DMS114 treated with DMSO at 0.1 percent for 48 hours (cell line): ENCODE measurements around the gene PYGM.

ENCODE experiments used
- DNase-seq: peaks from one replicate; lab custom pipeline; 2025; ENCODE audit not compliant: unreplicated experiment; lab: John Stamatoyannopoulos, UW

The PYGM gene

DNA sequence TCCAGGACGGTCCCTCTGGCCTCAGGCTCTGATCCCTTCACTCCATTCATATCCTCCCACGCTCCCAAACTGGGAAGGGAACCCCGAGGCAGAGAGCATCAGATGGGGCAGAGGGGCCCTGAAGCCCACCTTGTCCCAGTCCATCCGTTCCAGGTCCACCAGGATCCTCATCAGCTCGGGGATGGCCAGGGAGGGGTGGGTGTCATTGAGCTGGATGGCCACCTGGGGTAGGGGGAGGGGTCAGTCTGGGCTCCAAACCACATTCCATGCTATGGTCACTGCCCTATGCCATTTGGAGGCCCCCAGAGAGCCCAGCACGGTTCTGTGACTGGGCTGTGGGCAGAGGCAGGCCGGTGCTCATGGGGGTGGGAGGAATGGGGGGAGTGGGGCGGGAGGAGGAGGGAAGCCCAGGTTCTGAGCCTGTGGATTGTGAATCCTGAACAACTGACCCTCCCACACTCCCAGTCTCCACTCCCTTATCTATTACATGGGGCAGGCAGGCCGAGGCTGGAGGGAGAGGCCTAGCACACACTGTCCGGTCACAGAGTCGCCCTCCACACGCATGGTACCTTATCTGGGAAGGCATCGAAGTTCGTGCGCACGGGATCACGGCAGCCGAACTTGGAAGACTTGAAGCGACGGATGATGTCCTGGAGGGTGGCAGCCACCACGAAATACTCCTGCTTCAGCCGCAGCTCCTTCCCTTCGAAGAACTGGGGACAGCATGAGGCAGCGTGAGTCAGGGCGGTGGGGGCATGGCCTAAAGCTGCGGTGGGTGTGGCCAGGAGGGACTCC is 5.5 kb downstream of the PYGM start:
- DNase-seq: no peak

DNA sequence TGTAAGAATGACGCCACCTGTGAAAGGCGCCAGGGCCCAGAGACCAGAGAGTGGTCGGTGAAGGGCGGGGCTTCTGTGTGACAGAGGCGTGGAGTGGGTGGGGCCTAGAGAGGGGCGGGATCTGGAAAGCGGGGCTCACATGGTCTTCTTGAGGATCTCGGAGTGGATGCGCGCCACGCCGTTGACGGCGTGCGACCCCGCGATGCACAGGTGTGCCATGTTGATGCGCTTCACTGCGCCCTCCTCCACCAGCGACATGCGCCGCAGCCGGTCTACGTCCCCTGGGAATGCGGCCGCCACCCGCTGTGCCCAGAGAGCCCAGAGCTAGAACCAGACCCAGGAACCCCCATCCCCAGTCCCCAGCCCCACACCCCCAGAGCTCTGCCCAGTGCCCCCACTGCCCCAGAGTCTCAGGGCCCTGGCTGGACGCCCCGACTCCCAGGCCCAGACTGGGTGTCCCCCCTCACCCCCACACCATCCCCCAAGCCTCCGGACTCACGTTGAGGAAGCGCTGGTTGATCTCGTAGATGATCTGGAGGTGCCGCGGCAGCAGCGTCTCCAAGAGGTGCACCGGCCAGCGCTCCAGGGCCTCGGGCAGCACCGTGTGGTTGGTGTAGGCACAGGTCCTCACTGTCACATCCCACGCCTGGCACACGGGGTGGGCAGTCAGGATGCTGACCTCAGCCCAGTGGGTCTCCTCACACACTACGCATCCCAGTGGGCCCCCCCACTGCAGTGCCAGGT is 6.2 kb downstream of the PYGM start:
- DNase-seq: no peak

DNA sequence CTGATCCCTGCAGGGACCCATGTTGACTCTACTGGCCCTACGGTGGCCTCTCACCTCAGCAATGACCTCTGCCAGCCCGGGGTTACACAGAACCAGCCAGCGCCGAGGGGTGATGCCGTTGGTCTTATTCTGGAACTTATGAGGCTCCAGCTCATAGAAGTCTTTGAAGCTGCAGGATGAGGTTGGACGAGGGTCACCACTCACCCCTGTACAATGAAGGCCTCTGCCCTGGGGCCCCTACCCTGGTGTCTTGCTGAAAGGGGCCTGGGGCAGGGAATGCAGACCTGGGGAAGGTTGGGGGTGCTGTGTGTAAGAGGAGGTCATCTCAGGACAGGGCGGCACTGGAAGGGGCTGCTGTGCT is 6.8 kb downstream of the PYGM start:
- no peak for DNase-seq

DNA sequence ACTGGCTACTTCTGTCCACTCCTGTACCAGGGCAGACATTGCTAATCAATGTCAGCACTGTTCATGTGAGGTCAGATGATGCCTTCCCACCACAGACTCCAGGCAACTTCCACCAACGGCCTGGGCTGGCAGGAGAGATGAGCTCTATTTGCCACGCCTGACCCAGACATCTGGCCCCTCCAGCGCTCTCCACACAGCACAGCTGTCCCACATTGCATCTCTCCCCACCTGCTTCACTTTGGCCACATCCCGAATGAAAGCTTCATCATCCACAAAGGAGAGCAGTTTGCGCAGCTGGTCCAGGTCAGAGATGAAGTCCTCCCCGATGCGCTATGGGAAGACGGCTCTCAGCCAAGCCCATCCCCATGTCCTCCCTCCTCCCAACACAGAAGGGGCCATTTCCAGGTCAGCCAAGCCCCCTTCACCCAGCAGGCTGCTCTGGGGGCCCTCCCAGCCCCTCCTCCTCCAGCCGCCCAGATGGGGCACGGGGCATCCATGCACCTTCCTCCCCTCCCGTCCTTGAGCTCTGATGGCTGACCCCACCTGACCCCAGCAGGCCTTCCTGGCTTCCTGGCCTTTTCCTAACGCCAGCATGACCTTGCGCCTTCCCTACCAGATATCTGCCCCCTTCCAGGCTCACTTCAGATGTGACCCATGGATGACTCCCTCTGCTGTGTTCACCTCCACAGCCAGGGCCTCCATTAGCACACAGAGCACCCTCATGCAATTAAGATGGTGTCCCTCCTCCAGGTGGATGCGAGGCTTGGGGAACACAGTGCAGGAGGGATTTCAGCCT is 7.4 kb downstream of the PYGM start:
- no peak for DNase-seq

DNA sequence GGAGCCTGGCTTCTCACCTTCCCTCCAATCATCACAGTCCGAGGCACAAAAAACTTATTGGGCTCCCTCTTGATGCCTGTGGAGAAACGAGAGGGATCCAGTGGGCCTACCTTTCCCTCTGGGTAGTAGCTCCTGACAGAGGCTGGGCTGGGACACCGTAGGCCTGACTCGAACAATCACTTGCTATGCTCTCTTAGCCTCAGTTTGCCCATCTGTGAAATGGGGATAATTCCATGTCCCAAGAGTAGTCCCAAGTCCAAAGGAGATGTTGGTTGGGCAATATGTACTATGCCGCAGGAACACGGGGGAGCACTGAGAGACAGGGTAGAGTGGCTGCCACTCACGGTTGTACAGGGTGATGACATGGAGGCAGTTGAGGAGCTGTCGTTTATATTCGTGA is 8.2 kb downstream of the PYGM start:
- no peak for DNase-seq

DNA sequence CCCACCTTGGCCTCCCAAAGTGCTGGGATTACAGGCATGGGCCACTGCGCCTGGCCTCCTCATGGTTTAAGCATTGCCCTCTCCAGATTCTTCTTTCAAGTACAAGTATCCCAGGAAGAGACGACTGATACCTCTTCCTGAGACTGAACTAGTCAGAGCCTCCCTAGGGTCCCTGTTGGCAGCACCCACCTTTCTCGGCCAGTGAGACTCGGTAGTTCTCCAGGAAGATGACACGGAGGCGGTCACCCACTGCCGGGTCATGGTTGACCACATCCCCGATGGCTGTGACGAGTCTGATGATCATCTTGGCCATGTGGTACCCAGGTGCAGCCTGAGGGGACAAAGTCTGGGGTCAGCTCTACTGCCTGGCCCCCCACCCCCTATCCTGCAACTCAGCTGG is 8.6 kb downstream of the PYGM start:
- no peak for DNase-seq

DNA sequence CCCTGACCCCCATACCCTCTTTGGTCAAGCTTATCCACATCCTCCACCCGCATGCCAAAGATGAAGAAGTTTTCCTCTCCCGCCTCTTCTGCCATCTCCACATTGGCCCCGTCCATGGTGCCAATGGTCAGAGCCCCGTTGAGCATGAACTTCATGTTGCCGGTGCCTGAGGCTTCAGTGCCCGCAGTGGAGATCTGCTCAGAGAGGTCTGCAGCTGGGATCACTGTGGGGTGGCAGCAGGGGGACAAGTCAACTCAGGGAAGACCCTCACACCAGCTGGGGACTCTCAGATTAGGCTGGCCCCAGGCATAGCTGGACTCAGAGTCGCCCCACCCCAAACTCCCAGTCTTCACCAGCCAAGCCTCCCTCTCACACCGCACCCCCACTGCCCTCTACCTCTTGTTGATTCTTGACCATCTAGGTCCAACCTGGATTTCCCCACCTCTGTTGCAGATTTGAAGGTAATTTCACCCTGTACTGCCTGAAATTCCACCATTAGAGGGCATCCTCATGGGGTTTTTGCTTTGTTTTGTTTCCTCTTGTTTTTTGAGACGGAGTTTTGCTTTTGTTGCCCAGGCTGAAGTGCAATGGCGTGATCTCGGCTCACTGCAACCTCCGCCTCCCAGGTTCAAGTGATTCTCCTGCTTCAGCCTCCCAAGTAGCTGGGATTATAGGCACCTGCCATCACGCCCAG is 9.3 kb downstream of the PYGM start:
- no peak for DNase-seq

DNA sequence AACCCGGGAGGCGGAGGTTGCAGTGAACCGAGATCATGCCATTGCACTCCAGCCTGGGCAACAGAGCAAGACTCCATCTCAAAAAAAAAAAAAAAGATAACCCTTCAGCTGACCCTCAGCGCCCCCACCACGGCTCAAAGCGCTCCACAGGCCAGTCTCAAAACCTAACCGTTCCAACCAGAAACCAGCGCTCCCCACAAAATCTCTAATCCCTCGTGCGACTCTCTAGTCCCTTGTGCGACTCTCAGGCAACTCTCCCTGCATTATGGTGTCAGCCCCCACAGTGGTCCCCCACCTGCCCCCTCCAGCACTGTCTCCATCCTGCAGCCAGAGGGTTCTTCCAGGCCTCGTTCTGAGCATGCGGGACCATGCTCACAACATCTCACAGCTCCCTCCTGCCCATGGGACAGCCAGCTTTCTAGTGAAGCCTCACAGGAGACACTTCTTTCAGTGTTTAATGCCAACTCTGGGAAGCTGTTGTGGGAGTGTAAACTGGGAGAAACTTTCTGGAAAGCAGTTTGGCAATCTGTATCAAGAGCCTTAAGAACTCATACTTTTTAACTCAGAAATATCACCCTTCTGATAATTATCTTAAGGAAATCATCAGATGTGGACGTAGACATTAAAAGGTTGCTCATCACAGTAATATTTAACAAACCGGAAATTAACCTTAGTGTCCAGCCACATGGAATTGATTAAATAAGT is 11.7 kb downstream of the PYGM start:
- DNase-seq: no peak

DNA sequence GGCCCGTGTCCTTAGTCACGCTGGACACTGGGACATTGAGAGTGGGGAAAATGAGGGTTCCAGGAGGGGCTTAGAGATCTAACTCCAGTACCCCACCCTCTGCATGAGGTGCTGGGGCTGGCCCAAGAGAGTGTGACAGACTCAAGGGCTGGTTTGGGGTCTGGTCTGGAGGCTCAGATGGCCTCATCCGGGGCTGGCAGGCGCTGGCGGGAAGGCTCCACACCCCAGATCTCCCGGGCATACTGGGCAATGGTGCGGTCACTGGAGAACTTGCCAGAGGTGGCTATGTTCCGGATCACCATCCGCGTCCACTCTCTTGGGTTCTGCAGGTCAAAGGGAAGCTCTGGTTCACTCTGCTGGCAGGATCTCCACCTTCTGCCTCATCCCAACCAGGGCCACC is 13.3 kb downstream of the PYGM start:
- no peak for DNase-seq

DNA sequence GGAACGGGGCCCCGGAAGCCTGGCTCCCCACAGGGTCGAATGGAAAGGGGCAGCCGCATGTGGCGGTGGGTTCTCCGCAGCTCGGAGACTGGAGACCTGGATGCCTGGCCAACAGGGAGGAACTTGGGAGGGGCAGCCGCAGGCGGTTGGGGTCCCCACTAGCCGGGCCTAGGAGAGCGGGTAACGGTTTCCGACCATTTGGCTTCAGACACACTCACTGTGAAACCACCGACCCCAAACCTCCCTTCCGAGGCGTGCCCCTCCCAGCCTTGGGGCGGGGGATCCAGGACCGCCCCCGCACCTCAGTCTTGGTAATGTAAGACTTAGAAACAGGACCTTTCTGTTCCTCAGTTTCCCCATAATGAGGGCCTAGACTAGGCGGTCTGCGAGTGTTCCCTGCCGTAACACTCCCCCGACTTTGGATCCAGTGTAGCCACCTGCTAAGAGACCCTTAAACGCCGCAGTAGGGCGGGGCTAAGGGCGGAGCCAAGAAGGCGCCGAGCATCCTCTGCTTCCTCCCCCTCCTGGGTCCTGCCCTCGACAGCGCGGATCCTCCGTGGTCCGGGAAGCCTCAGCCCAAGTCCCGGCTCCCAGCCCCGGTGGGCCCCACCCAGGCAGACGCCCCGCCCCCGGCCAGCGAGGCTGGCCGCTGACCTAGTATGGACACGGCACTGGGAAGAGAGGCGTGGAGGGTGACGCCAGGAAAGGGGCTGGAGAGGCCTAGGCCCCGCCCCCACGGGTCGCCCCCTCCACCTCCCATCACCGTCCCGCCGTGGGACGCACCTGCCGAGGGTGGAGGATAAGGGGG is 14.0 kb downstream of the PYGM start:
- DNase-seq: peak; percentile 54

DNA sequence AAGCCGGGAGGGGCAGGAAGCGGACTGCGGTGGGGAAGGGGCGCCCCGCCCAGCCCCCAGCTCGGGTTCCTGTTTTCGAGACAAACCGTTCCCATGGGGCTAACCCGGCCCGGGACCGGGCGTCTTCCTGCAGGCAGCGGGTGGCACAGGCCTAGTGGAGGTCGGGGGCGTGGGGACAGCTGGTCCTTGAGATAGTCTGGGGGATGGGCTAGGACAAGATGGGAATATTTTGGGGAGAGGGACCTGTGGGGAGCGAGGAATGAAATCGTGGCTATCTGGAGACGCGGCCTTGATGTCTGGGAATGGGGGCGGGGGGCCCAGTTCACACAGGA is 14.6 kb downstream of the PYGM start:
- no peak for DNase-seq

DNA sequence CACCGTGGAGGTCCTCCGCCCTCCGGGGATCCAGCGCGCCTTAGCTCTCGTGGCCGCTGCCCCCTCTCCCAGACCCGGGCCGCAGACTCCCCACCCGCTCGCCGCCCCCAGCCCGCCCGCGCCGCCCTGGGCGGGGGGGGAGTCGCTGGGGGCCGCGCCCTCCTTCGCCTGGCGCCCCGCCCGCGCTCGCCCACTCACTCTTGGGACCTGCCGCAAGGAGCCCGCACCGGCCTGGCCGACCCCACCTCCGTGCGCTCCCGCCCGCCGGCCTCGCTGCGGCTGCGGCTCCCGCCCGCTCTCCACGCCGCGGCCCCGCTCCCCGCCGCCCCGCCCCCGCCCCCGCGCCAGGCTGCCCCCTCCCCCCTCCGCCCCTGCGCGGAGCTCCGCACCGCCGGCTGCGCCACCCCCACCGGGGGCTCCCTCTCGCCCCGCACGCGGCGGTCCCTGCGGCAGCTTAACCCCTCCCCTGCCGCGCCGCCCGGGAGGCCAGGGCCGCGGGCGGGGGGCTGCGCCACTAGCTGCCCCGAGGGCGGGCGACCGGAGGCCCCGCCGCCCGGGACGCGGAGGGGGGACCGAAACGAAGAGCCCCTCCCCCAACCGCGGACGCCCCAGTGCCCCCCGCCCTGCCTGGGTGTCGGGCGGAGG is 15.1 kb downstream of the PYGM start:
- DNase-seq: no peak

DNA sequence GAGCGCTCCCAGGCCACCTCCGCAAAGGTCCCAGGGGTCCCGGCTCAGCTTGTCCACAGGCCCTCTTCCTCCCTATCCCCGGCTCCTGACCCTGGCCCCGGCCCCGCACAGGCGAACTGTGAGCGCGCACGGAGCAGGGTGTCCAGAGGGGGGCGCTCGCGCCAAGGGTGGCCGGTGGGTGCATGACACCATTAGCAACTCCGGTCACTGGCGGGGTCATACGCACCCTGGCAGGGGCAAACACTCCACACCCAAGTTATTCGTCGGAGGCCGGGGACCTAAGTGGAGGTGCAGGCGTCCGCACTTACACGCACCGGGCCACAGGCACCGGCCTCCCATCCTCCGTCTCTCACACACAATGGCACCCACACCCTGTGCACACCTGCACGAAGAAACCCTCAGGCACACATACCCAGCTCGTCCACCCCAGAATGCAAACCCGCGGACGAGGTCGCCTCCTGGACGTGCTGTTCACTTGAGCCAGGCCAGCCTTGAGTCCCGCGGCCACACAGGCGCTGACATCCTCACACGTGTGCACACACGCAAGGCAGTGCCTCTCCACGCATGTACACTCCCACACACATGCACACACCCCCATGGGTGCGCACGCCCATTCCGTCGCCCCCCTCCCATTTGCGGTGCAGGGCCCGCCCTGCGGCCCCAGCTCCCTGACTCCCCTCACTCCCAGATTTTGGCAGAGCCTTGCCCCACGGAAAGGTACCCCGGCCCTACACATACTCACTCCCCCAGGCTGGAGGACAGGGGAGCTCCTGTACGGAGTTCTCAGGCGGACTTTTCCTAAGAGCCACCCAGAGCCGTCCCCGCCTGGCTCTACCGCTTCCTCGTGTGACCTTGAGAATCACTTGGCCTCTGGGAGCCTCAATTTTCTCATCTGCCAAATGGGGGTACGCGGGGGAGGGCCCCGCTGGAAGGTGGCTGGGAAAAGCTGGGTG is 15.9 kb downstream of the PYGM start, which contains the start of gene RASGRP2:
Gene RASGRP2, minus strand, starts transcription at position 552 of the 953 bp plus-strand sequence. CDS start 1,276 bp downstream, outside the sequence.
- no peak for DNase-seq

DNA sequence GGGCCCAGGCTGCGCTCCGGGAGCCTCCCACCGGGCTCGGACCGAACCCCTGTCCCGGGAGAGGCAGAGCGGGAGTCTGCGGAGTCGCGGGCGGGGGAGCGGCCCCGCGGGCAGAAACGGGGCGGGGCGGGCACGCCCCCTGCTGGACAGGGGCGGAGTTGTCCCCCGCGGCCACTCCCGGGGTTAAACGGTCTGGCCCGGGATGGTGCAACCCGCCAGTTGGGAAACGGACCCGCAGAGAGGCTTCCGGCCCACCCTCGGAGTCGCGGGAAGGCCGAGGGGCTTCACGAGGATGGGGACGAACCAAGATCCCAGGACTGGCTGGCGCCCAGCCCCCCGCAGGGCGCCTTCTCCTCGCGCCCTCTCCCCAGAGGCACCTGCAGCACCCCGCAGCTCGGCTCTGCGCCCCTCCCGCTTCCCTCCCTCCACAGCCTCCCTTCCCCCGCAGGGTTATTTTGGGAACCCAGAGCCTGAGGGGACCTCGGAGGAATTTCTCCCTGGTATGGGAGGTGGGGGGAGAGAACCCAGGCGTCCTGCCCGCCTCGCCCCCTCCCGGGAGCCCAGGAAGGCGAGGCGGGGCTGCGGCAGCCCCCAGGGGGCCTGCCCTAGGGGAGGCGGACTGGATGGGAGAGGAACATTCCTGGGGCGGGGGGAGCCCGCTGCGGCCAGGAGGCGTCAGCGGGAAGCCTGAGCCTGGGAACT is 16.7 kb downstream of the PYGM start:
- no peak for DNase-seq

DNA sequence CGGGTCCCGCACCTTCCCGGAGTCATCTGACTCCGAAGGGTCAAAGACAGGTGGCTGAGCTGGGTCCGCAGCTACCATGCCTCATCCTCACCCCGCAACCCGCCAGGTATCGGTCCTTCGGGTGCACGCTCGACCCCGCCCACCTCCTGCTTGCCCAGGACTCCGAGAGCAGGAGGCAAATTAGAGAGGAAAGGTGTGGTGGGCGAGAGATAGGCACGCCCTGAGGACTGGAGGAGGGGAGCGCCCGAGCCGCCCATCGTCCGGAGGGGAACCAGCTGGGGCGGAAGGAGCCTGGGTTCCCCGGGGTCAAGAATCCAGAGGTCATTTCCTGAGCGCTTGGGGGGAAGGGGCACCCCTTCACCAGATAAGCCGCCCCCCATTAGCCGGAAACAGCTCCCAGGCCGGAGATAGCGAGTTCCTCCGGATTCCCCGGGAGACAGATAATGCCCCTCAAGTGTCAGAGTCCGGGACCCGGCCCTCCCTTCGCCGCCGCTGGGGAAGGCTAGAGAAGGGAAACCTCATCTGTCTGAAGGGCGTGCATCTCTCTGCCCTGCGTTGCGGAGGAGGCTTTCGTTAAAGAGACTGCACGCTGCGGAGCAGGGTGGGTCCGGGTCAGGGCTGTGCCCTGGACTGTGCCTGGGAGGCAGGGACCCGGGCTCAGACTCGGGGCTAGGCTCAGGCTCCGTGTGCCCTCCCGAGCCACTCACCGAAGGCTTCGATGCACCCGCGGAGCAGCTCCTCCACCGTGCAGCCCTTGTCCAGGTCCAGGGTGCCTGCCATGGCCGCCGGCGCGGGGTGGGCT is 17.5 kb downstream of the PYGM start:
- no peak for DNase-seq

DNA sequence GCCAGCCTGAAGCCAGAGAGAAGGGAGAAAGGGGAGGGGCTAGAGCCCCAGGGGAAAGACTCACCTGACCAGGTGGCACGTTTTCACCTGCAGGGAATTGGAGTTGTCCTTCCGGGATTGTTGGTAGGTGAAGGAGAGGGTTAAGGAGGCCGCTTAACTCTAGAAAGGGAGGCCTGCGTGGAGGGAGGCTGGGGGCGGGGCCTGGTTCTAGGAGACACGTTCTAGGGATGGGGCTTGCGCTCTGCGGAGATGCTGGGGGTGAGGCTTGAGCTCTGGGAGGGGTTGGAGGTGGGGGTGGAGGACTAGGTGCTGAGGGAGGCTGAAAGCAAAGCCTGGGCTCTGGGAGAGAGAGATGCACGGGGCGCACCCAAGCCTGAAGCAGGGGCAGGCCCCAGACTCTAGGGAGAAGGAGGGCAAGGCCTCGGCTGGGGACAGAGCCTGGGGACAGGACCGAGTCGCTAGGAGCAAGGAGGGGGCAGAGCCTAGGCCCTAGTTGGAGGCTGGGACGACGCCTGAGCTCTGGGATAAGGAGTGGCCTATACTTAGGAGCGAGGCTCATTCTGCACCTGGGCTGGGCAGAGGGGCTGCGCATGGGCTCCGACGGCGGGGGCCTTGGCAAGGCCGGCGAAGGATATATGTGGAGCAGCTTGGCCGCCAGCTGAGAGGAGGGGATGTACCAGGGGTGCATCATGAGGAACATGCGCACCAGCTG is 18.2 kb downstream of the PYGM start:
- no peak for DNase-seq
